Glomerular visceral epithelial cell (primary cell): ENCODE results near the gene FADS1.

Experiments used
- DNase-seq: peaks from one replicate; pipeline ENCODE4 v3.0.0-alpha.2; 2016; ENCODE audit errors: extremely low spot score

FADS1 gene

DNA sequence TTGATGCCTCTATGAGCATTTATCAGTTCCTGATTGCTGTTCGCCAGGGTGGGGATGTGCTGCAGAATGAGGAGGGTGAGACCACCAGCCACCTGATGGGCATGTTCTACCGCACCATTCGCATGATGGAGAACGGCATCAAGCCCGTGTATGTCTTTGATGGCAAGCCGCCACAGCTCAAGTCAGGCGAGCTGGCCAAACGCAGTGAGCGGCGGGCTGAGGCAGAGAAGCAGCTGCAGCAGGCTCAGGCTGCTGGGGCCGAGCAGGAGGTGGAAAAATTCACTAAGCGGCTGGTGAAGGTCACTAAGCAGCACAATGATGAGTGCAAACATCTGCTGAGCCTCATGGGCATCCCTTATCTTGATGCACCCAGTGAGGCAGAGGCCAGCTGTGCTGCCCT, 21.3 kb downstream of the FADS1 start:
- no peak for DNase-seq

DNA sequence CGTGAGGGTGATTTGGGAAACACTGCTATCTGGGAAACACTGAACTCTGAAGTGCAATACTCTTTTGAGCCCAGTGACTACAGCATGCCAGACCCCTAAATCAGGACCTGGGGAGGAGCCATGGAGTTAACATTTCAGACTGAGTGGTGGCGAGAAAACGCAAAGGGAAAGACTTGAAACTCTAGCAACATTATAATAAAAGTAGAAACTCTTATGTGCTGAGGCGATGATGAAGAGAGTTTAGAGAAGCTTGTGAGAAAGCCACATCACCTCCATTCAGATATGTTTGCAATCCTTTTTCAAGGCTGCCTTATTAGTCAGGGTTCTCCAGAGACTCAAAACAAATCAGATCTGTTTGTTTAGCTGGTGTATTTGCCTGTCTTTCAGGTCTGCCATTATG, 22.2 kb downstream of the FADS1 start:
- DNase-seq: no peak

GRCh38 chr11:61793829-61794204, 23.0 kb downstream of the FADS1 start:
- DNase-seq: no peak

GRCh38 chr11:61793083-61793828, 23.5 kb downstream of the FADS1 start:
- DNase-seq: no peak

GRCh38 chr11:61792310-61793082, 24.3 kb downstream of the FADS1 start, which contains the start of the genes FEN1 and TMEM258:
TSS of gene FEN1 (plus strand) at chr11:61792911. CDS start at chr11:61795362, 2,451 bp downstream.
TSS of gene TMEM258 (minus strand) at chr11:61792599. CDS start at chr11:61792558, 41 bp downstream.
- peak; percentile 90 for DNase-seq

DNA sequence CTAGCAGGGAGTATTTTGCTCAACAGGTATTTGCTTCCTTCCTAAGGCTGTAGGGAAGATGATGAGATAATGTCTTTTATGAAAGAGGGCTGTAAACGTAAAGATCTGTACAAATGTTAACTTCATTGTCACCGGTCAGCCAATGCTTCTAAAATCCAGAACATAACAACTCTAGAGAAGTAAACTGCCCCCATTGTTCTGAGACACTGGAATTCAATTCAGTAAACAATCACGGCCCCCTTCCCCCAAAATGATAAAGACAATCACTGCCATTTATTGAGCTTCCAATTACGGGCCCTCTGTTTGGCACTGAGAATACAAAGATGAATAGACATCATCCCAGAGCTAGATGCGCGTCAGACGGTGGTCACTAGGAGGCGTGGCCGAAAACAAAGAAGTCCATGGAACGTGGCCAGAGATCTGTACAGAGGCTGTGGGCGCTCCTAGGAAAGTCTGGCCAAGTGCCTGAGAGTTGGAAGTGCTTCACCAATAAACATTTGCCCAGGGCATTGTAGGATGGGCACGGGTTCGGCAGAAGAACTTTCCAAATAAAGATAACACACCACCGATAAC, 25.0 kb downstream of the FADS1 start:
- DNase-seq: peak; percentile 77

DNA sequence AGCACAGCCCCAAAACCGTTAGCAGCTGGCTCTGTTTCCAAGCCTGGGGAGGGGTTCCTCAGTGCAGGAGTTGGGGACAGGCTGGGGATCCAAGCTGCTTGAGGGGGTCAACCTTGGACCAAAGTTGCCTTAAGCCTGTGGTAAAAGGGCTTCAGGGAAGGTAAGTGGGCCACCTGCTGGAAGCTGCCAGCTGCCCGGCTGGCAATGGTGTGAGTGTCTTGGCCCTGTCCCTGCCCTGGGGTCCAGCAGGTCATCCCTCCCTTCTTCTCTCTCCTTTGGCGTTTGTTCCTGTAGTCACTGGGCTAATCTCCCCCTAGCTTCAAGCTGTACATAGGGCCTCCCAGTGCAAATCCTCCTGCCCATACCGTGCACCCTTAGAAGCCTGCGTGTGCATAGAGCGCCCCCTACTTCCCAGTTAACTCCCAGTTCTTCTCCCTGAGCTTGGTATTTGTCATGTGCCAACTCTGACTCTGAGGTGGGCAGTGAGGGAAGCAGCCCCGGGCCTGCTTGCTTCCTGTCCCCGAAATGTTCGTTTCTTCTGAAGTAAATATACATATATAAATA, 28.8 kb downstream of the FADS1 start:
- DNase-seq: peak; percentile 29

DNA sequence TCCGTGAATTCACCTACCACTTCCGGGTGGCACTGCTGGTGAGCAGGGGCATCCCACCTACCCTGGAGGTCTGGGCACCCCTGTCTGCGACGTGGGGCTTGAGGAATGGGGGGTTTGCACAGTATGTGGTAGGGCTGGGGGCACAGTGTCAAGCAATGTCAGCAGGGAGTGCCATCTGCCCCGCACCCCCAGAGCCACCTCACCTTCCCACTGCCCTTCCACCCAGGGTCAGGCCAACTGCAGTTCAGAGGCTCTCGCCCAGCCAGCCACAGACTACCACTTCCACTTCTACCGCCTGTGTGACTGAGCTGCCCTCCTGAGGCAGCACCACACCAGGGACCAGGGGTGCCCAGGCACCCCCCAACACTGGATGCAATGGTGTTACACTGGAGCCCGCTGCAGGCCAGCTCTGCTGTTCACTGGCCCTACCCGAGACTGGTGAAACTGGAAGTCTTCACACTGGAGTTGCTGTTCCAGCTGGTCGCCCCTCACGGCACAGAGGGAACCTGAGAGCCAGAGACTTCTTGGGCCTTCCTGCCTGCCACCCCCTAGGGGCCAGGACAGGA, 30.9 kb downstream of the FADS1 start:
- DNase-seq: peak; percentile 67

GRCh38 chr11:61784506-61784805, 32.3 kb downstream of the FADS1 start:
- no peak for DNase-seq

- peak; percentile 52 for DNase-seq
These were observed 32.9 kb downstream of the FADS1 start for GRCh38 chr11:61783717-61784505.

DNA sequence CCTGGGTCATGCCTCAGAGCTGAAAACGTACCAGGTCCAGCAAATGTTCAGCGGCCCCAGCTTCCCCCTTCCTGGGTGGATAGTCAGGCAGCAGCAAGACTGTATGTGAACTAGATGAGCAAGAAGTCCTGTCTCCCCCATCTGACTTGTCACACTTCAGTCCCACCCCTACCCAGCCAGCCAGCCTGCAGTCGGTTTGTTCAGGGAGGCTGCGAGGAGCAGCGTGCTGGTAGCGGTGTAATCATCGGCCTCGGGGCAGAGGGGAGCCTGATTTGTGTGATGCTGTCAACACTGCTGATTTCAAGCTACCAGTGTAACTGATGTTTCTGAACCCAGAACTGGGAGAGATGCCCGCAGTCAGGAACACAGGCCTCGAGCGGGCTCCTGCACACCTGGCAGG, 34.0 kb downstream of the FADS1 start:
- DNase-seq: no peak

- DNase-seq: no peak
These were observed 34.5 kb downstream of the FADS1 start for GRCh38 chr11:61782299-61782698.

GRCh38 chr11:61781585-61781984, 35.2 kb downstream of the FADS1 start:
- DNase-seq: no peak

DNA sequence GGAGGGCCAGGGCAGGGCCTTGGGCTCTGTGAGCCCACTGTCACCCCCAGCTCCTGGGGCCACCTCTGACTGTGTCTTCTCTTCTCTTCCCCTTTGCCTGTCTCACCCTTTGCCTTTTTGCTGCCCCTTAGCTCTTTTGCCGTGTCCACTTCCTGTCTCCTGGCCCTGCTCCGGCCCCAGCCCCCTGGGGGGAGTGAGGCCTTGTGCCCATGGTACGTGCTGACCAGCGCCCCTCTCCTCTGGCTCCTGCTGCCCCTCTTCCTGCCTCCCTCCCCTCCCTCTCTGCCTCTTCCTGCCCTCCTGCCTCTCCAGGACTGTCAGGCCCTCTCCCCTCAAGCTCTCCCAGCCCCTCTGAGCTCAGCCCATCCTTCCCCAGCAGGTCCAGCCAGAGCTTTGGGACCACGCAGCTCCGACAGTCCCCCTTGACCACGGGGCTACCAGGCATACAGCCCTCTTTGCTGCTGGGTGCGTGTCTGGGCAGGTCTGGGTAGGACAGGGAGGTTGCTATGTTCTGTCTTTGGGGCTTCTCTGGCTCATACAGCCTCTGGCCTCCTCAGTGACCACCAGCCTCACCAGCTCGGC, 36.1 kb downstream of the FADS1 start:
- DNase-seq: no peak

DNA sequence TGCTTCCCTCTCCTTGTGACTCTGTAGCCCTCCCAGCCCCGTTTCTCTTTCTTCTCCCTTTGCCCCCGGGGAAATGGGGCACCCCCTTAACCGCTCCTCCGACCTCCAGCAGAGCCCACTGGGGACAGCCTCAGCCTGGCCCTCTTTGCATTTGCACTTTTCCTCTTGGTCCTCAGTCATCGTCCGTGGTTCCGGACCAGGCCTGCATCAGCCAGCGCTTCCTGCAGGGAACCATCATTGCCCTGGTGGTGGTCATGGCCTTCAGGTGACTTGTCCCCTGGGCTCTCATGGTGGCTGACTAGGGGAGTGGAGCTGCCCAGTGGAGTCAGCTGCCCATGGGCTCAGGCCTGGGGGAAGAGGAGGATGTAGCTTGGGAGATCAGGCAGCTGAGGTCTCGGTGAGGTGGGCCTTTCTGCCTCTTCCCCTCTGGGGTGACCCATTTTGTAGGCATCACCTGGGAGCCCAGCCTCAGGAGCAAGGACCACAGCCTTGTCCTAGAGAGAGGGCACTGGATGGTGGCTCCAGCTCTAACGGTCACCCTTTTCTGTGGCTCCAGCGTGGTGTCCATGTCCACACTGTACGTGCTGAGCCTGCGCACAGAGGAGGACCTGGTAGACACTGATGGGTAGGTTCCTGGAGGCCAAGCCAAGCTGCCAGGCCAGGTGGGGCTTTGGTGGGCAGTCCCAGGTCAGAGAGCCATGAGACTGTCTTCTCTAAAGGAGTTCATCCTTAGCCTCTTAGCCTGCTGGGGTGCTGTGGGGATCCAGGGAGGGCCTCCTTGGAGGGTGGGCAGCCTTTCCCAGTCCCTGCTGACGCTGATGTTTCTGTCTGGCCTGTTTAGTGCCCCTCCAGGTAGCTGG, 36.9 kb downstream of the FADS1 start:
- DNase-seq: no peak

GRCh38 chr11:61778920-61779650, 37.7 kb downstream of the FADS1 start:
- DNase-seq: no peak

- no peak for DNase-seq
These were observed 38.4 kb downstream of the FADS1 start for GRCh38 chr11:61778357-61778886.

DNA sequence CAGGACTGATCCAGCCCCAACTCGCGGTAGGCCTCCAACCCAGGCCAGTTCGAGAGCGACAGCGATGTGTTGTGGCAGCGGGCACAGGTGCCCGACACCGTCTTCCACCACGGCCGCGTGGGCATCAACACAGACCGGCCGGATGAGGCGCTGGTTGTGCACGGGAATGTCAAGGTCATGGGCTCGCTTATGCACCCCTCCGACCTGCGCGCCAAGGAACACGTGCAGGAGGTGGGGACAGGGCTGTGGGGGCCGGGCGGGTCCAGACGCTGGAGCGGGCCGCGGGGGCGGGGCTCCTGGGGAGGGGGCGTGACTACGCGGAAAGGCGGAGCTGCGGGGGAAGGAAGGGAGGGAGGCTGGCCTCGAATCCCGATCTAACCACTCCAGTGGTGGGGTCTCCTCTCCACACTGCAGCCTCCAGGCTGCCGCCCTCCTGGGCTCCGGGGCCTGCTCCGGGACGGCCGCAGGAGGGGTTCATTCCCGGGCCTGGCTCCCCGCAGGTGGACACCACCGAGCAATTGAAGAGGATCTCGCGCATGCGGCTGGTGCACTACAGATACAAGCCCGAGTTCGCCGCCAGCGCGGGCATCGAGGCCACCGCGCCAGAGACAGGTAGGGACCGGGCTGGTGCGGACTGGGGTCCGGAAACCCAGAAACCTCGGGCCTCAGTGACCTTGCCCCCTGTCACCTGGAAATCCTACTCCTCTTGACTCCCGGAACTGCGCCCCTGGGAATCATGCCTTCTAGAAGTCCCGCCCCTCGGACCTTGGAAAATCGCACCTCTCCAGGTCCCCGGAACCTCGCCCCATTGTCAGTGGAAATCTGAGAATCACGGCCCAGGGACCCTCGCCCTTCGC, 39.3 kb downstream of the FADS1 start:
- no peak for DNase-seq
